ENCODE data around the gene PNPO. TPM values are rescaled to one million over a fixed set of nuclear protein-coding genes. Genes with fewer than 3 reads are reported as not detected.

PNPO gene
- total RNA-seq, 1 donor from 2014 or later: 7.1 TPM

DNA sequence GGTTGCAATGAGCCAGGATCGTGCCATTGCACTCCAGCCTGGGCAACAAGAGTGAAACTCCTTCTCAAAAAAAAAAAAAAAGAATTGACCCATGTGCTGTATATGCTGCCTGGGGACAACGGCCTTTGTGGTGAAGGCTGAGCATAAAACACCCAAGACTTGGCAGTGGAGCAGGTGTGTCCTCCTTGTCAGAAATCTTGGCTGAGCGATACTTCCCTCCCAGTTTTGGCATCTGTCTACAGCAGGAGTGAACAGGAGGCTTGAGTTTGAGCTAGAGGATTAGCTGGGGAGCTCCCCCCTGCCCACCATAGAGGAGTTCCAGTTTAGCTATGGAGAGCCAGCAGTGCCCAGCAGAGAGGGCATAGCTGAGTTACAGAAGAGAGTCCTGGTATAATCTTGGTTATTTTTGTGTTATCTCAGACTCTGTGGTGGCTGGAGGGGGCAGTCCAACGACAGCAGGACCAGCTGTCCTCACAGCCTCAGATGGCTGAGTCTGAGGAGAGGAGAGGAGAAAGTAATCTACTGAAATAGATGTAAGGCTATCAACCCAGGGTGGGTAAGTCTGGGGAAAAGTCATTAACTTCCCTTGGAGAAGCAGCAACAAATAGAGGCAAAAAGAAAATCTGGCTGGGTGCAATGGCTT is 26.9 kb upstream of the PNPO start:
- no peak overlapping the region for H3K27ac Mint-ChIP-seq (ENCODE audit: unreplicated experiment)
- no peaks in the 10 kb centered on the region for H3K4me1 Mint-ChIP-seq
- no peak for DNase-seq (ENCODE audit: low read depth, low spot score)
- peaks cover under 1% of the 10 kb centered on the region for H3K36me3 Mint-ChIP-seq (ENCODE audit: low read depth)
- no peaks in the 10 kb centered on the region for H3K27me3 Mint-ChIP-seq (ENCODE audit: low read depth)
- no peaks in the 10 kb centered on the region for H3K9me3 Mint-ChIP-seq
- H3K4me3 Mint-ChIP-seq: no peak overlapping the region
- TF ChIP-seq, protein P1, sequence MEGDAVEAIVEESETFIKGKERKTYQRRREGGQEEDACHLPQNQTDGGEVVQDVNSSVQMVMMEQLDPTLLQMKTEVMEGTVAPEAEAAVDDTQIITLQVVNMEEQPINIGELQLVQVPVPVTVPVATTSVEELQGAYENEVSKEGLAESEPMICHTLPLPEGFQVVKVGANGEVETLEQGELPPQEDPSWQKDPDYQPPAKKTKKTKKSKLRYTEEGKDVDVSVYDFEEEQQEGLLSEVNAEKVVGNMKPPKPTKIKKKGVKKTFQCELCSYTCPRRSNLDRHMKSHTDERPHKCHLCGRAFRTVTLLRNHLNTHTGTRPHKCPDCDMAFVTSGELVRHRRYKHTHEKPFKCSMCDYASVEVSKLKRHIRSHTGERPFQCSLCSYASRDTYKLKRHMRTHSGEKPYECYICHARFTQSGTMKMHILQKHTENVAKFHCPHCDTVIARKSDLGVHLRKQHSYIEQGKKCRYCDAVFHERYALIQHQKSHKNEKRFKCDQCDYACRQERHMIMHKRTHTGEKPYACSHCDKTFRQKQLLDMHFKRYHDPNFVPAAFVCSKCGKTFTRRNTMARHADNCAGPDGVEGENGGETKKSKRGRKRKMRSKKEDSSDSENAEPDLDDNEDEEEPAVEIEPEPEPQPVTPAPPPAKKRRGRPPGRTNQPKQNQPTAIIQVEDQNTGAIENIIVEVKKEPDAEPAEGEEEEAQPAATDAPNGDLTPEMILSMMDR (conservative IDR thresholded peaks at IDR 0.05): no peak

DNA sequence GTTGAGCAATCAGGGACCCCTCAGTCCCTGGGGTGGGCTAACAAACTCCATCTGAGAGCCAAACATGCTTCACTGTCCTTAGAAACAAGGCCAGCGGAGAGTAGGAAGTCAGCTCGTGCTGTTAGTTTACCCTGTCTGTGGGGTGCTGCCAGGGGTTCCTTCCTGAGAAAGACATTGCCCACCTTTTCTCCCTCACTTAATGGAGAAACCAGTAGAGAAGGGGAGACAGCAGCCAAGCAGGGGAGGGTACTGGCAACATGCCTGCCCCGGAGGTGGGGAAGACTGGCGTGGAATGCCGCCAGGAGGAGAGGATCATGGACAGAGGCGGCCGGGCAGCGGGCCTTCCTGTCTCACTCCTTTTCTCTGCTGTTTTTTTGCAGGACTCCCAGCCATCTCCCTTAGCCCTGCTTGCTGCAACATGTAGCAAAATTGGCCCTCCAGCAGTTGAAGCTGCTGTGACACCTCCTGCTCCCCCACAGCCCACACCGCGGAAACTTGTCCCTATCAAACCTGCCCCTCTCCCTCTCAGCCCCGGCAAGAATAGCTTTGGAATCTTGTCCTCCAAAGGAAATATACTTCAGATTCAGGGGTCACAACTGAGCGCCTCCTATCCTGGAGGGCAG is 25.5 kb upstream of the PNPO start:
- Mint-ChIP-seq H3K9me3 (no peaks in the 10 kb centered on the region), H3K36me3 (ENCODE audit: low read depth) (peaks cover 5% of the 10 kb centered on the region), H3K4me1 (no peaks in the 10 kb centered on the region), H3K27ac (ENCODE audit: unreplicated experiment) (no peak overlapping the region), H3K27me3 (ENCODE audit: low read depth) (no peaks in the 10 kb centered on the region), H3K4me3 (no peak overlapping the region)
- DNase-seq (ENCODE audit: low read depth, low spot score): no peak
- TF ChIP-seq, protein P1 (conservative IDR thresholded peaks at IDR 0.05): no peak

DNA sequence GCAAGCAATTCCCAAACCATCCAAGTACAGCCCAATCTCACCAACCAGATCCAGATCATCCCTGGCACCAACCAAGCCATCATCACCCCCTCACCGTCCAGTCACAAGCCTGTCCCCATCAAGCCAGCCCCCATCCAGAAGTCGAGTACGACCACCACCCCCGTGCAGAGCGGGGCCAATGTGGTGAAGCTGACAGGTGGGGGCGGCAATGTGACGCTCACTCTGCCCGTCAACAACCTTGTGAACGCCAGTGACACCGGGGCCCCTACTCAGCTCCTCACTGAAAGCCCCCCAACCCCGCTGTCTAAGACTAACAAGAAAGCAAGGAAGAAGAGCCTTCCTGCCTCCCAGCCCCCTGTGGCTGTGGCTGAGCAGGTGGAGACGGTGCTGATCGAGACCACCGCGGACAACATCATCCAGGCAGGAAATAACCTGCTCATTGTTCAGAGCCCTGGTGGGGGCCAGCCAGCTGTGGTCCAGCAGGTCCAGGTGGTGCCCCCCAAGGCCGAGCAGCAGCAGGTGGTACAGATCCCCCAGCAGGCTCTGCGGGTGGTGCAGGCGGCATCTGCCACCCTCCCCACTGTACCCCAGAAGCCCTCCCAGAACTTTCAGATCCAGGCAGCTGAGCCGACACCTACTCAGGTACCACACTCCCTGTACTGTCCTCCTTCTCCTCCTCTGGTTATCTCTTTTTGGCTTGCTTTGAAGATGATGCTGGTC is 24.7 kb upstream of the PNPO start:
- Mint-ChIP-seq H3K27me3 (ENCODE audit: low read depth) (no peaks in the 10 kb centered on the region), H3K36me3 (ENCODE audit: low read depth) (peaks cover 6% of the 10 kb centered on the region), H3K27ac (ENCODE audit: unreplicated experiment) (no peak overlapping the region), H3K4me1 (no peaks in the 10 kb centered on the region), H3K4me3 (no peak overlapping the region), H3K9me3 (no peaks in the 10 kb centered on the region)
- no peak for DNase-seq (ENCODE audit: low read depth, low spot score)
- TF ChIP-seq, protein P1 (conservative IDR thresholded peaks at IDR 0.05): no peak

DNA sequence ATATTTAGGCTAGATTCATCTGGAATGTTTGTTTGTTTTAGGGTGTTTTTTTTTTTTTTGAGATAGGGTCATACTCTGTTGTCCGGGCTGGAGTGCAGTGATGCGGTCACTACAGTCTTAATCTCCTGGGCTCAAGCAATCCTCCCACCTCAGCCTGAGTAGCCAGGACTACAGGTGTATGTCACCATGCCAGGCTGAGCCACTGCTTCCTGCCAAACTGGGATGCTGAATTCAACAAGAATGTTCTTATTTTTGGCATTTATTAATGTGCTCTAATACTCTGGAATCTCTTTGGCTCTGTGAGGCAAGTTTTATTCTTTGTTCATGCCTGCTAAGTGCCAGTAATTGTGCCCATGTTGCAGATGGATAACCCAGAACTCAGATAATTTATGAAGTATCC is 23.8 kb upstream of the PNPO start:
- no peaks in the 10 kb centered on the region for H3K27me3 Mint-ChIP-seq (ENCODE audit: low read depth)
- no peaks in the 10 kb centered on the region for H3K4me1 Mint-ChIP-seq
- H3K27ac Mint-ChIP-seq (ENCODE audit: unreplicated experiment): no peak overlapping the region
- TF ChIP-seq, protein P1 (conservative IDR thresholded peaks at IDR 0.05): no peak
- peaks cover 6% of the 10 kb centered on the region for H3K36me3 Mint-ChIP-seq (ENCODE audit: low read depth)
- no peak overlapping the region for H3K4me3 Mint-ChIP-seq
- no peak for DNase-seq (ENCODE audit: low read depth, low spot score)
- no peaks in the 10 kb centered on the region for H3K9me3 Mint-ChIP-seq

DNA sequence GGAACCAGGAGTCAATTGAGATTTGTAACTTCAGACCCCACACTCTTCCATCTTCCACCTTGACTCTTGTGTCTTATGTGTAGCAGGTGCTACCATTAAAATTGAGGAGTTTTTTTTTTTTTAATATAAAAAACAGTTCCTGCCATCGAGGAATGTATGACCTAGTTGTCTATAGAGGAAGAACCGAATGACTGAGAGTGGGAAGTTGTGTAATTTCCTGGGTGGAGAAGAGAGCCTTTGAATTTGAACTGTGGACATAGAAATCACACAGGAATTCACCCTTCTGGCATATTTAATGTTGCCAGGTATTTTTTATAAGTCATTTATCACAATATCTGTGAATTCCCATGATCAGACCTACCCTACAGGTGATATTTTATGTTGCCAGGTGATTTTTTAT is 23.4 kb upstream of the PNPO start:
- H3K4me3 Mint-ChIP-seq: no peak overlapping the region
- H3K36me3 Mint-ChIP-seq (ENCODE audit: low read depth): peaks cover 6% of the 10 kb centered on the region
- no peak for DNase-seq (ENCODE audit: low read depth, low spot score)
- no peaks in the 10 kb centered on the region for H3K27me3 Mint-ChIP-seq (ENCODE audit: low read depth)
- no peak overlapping the region for H3K27ac Mint-ChIP-seq (ENCODE audit: unreplicated experiment)
- H3K9me3 Mint-ChIP-seq: no peaks in the 10 kb centered on the region
- H3K4me1 Mint-ChIP-seq: no peaks in the 10 kb centered on the region
- TF ChIP-seq, protein P1 (conservative IDR thresholded peaks at IDR 0.05): no peak

All from neural crest cell (in vitro differentiated cells).